ENCODE measurements around the gene LIPF.
"Not testable (repeated sequence)": the region's sequence is repeated elsewhere in the genome, so short reads cannot be mapped to it uniquely, and the experiment has no call there.

Gene LIPF

DNA sequence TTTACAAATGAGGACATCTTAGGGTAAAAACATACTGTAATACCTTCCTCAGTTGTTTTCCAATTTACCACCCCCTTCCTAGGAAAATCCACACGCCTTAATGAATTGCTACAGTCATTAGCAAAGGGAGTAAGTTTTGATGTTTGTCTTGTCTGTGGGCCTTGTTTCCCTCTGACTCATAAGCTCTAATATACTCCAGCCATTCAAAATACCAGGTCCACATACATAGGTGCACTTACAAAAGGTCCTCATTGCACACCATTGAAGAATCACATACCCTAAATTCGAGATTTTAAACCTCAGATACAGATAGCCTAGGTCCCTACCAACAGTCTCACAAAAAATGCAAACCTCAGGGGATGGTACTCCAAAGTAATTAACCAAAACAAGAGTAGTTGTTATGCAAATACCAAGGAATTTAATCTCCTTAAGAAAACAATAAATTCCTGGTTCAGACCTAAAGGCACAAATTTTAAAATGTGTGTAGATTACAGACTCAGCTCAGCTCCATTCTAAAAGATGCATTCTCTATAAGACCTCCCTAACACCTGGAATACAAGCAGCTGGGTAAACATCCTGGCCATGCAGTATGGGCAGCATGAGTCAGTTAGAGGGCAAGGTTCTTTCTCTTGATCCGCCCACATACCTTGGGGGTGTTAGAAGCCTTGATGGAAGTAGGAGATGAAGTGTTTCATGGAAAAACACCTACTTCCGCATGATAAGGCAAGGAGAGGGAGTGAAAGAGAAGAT, 38.8 kb downstream of the LIPF start:
- TF ChIP-seq GATA1 (IDR thresholded peaks at IDR 0.05; ENCODE audit: low read depth, low read length) (no peak), POLR2A (IDR thresholded peaks at IDR 0.05; ENCODE audit: low read length) (no peak)
- DNase-seq: no peak

DNA sequence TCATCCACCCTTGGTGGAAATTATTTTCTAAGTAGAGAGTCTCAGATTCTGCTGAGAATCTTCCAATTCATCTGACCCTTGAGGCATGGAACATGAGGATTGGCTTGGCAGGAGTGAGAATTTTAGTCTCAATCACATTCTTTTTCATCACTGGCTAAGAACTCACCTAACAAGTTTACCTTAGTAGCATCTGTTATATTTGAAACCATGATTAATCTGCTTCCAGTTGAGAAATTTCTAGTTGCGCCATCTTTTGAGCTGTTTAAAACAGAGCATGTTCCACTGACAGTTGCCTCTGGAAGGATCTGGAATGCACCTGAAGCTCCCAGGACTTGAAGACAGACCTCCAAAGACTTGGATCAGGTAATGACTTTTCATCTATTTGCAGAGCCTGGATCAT, 41.7 kb downstream of the LIPF start, which contains the start of gene LIPK:
Gene LIPK (plus strand): TSS at position 292 of the 400 bp plus-strand sequence. CDS start 18,295 bp downstream, outside the sequence.
- no peak for TF ChIP-seq POLR2A (IDR thresholded peaks at IDR 0.05; ENCODE audit: low read length)
- no peak for TF ChIP-seq GATA1 (IDR thresholded peaks at IDR 0.05; ENCODE audit: low read depth, low read length)
- DNase-seq: no peak

DNA sequence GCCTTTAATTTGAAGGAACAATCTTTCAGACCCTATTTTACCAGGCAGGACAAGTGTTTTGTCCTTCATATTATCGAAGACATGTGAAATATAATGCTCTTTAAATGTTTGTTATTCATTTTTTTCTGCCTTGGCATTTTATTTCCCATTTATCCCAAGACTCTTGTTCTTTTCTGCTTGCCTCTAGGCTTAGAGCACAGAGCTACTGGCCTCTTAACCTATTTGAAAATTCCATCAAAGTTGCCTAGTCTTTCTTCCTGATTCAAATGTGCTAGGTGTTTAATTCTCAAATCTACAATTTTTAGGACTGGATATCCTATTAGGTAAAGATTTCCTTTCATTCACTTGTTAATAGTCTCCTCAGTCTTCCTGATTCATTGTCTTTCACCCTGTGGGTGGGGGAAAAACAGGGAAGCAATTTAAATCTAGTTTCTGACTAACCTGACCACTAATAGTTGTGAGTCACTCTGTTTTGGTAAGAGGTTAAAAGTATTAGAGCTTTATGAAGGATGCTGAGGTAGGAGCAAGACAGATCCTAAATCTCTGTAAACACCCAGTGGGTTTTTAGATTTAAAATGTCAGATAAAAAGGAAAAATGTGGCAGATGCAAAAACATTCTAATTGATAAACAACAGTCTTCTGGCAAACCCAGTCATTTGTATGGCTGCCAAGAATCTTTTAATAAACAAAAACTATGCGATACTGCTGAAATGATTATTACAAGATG, 43.4 kb downstream of the LIPF start:
- TF ChIP-seq GATA1 (IDR thresholded peaks at IDR 0.05; ENCODE audit: low read depth, low read length) (no peak), POLR2A (IDR thresholded peaks at IDR 0.05; ENCODE audit: low read length) (no peak)
- DNase-seq: no peak

DNA sequence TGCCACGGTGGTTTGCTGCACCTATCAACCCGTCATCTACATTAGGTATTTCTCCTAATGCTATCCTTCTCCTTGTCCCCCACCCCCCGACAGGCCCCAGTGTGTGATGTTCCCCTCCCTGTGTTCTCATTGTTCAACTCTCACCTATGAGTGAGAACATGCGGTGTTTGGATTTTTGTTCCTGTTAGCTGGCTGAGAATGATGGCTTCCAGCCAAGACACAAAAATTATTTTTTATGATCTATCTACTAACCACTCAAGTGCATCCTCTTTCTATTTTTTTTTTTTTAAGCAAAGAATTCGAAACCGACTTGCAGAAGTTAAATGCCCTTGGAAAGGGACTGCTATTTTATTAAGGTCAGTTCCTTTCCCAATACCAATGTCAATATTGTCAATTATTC, 45.1 kb downstream of the LIPF start:
- DNase-seq: not testable (repeated sequence)

DNA sequence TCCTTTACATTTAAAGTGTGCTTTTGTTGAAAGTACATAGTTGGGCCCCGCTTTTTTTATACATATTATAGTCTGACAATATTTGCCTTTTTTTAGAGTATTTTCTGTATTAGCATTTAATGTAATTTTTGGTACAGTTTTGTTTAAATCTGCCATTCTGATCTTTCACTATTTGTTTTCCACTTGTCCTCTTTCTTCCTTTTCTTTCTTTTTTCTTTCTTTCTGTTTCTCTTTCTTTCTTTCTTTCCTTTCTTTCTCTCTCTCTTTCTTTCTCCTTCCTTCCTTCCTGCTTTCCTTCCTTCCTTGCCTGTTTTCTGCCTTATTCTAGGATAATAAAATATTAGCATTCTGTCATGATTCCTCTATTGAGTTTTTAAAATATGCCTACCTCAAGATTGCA, 51.3 kb downstream of the LIPF start:
- TF ChIP-seq POLR2A (IDR thresholded peaks at IDR 0.05; ENCODE audit: low read length): no peak
- no peak for TF ChIP-seq GATA1 (IDR thresholded peaks at IDR 0.05; ENCODE audit: low read depth, low read length)
- no peak for DNase-seq

DNA sequence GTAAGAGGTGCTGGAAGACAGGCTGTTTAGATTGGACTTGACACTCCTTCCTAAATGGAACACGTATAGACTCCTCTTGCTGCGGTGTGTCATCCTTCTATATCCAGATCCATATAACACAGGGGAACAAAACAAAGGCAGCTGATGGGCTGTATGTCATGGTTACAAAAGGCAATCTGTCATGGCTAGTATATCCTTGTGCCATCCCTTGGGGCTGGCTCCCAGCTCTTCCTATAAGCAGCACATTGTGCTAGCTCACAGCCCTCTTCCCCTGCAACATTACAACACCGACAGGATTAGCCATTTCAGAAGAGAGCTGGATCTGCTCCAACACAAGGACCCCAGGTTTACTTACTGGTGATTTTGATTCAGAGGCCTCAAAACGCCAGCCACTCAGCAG, 57.1 kb downstream of the LIPF start:
- no peak for TF ChIP-seq GATA1 (IDR thresholded peaks at IDR 0.05; ENCODE audit: low read depth, low read length)
- TF ChIP-seq POLR2A (IDR thresholded peaks at IDR 0.05; ENCODE audit: low read length): no peak
- no peak for DNase-seq

DNA sequence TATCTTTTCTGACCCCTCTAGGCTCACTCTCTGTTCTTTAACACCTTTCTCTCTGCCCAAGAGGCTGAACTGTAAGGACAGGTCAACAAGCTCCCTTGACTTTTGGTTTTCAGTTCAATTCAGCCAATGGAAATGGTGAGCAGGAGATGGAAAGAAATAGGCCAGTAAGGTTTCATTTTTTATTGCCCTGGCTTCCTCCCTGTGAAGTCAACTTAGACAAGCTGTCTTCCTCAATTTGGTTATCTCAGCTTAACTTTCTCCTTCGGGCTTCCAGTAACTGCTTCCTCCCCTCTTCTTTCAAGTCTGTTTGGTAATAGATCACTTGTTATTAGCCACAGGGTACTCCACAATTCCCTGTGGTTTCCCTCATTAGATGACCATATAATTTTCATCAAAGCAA, 61.6 kb downstream of the LIPF start:
- no peak for TF ChIP-seq GATA1 (IDR thresholded peaks at IDR 0.05; ENCODE audit: low read depth, low read length)
- TF ChIP-seq POLR2A (IDR thresholded peaks at IDR 0.05; ENCODE audit: low read length): no peak
- no peak for DNase-seq

DNA sequence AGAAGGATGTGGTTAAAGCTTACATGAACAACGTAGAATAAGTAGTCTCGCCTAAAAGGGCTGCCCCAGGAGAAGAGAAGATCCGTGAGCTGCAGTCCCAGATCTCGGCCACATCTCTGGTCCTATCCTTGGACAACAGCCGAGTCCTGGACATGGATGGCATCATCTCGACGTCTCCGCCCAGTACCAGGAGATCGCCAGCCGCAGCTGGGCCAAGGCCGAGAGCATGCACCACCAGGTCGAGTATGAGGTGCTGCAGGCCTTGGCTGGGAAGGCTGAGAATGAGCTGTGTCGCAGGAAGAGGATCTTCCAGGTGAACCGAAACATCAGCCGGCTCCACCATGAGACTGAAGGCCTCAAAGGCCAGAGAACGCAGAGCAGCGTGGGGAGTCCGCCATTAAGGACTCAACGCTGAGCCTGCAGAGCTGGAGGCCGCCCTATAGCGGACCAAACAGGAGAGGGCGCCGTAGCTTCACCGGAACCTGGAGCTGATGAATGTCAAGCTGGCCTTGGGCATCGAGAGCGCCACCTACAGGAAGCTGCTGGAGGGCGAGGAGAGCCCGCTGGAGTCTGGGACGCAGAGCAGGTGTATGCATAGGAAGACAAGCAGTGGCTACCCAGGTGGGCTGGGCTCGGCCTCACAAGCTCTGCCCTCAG, 64.0 kb downstream of the LIPF start:
- DNase-seq: peak; percentile 59 to 69

More for the DNA sequence above, 64.0 kb downstream of the LIPF start:
- no peak for TF ChIP-seq GATA1 (IDR thresholded peaks at IDR 0.05; ENCODE audit: low read depth, low read length)
- no peak for TF ChIP-seq POLR2A (IDR thresholded peaks at IDR 0.05; ENCODE audit: low read length)

Data from erythroblast (primary cell).